H9 (cell line): ENCODE results near the gene TEX2. TPM values are rescaled to one million over a fixed set of nuclear protein-coding genes. Genes with fewer than 3 reads are reported as not detected.

ENCODE experiments used
- DNase-seq: peaks from one replicate; pipeline ENCODE4 v3.0.0-alpha.2; 2017
- H2AFZ ChIP-seq: one replicate; pipeline ENCODE4 v1.6.1; 2013; ENCODE audit warnings: mild to moderate bottlenecking, low read length, control low read depth, moderate library complexity
- H2AK5ac ChIP-seq: 2 replicates; pipeline ENCODE4 v1.6.1; 2013; ENCODE audit warnings: low read length, control low read depth, mixed read lengths; ENCODE audit not compliant: insufficient read length
- H2BK120ac ChIP-seq: one replicate; pipeline ENCODE4 v1.6.1; 2013; ENCODE audit warnings: low read depth, mild to moderate bottlenecking, low read length, control low read depth, inconsistent platforms; ENCODE audit not compliant: poor library complexity, severe bottlenecking
- H2BK12ac ChIP-seq: 2 replicates; pipeline ENCODE4 v1.6.1; 2013; ENCODE audit warnings: low read length, control low read depth, mixed read lengths, low read depth; ENCODE audit not compliant: insufficient read length
- H2BK15ac ChIP-seq: 2 replicates; pipeline ENCODE4 v1.6.1; 2013; ENCODE audit warnings: low read depth, low read length, control low read depth
- H2BK20ac ChIP-seq: one replicate; pipeline ENCODE4 v1.6.1; 2013; ENCODE audit warnings: low read depth, mild to moderate bottlenecking, low read length, control low read depth, inconsistent platforms; ENCODE audit not compliant: poor library complexity, severe bottlenecking
- H2BK5ac ChIP-seq: 2 replicates; pipeline ENCODE4 v1.6.1; 2013; ENCODE audit warnings: low read length, control low read depth, mixed read lengths; ENCODE audit not compliant: insufficient read length
- H3K14ac ChIP-seq: 2 replicates; pipeline ENCODE4 v1.6.1; 2013; ENCODE audit warnings: low read length, control low read depth; ENCODE audit not compliant: insufficient read depth
- H3K18ac ChIP-seq: 2 replicates; pipeline ENCODE4 v1.6.1; 2013; ENCODE audit warnings: low read depth, mild to moderate bottlenecking, mixed read lengths, low read length, control low read depth; ENCODE audit not compliant: insufficient read length
- H3K23ac ChIP-seq: 2 replicates; pipeline ENCODE4 v1.6.1; 2013; ENCODE audit warnings: low read length, control low read depth, mixed read lengths, low read depth; ENCODE audit not compliant: insufficient read length
- H3K23me2 ChIP-seq: 2 replicates; pipeline ENCODE4 v1.6.1; 2013; ENCODE audit warnings: low read depth, mild to moderate bottlenecking, mixed read lengths, low read length, control low read depth; ENCODE audit not compliant: insufficient read length, poor library complexity, severe bottlenecking
- H3K27ac ChIP-seq: 2 replicates; pipeline ENCODE4 v1.5.1; 2013; ENCODE audit warnings: low read length, control low read depth, mixed read lengths, low read depth; ENCODE audit not compliant: insufficient read length
- H3K27me3 ChIP-seq: 2 replicates; pipeline ENCODE4 v1.6.1; 2013; ENCODE audit warnings: low read length, control low read depth, inconsistent platforms; ENCODE audit not compliant: insufficient read depth
- H3K4ac ChIP-seq: 2 replicates; pipeline ENCODE4 v1.6.1; 2013; ENCODE audit warnings: low read depth, mild to moderate bottlenecking, control low read depth, inconsistent platforms, low read length, moderate library complexity
- H3K4me1 ChIP-seq: 2 replicates; pipeline ENCODE4 v1.6.1; 2013; ENCODE audit warnings: low read length, control low read depth, inconsistent platforms; ENCODE audit not compliant: insufficient read depth
- H3K4me2 ChIP-seq: 2 replicates; pipeline ENCODE4 v1.6.1; 2013; ENCODE audit warnings: low read length, control low read depth, mixed read lengths; ENCODE audit not compliant: insufficient read length, insufficient read depth
- H3K56ac ChIP-seq: 2 replicates; pipeline ENCODE4 v1.6.1; 2013; ENCODE audit warnings: low read depth, mild to moderate bottlenecking, mixed read lengths, low read length, control low read depth; ENCODE audit not compliant: insufficient read length
- H3K79me1 ChIP-seq: 2 replicates; pipeline ENCODE4 v1.6.1; 2013; ENCODE audit warnings: low read depth, mild to moderate bottlenecking, moderate library complexity, low read length, control low read depth, inconsistent platforms; ENCODE audit not compliant: insufficient read depth, poor library complexity, severe bottlenecking
- H3K79me2 ChIP-seq: 2 replicates; pipeline ENCODE4 v1.6.1; 2013; ENCODE audit warnings: low read length, control low read depth, inconsistent platforms; ENCODE audit not compliant: insufficient read depth
- H3K9ac ChIP-seq: 2 replicates; pipeline ENCODE4 v1.6.1; 2013; ENCODE audit warnings: low read length, control low read depth, mixed read lengths; ENCODE audit not compliant: insufficient read length; ENCODE audit errors: extremely low read depth
- H3K9me3 ChIP-seq: one replicate; pipeline ENCODE4 v1.6.1; 2013; ENCODE audit warnings: low read depth, low read length, inconsistent platforms; ENCODE audit not compliant: control insufficient read depth
- H3T11ph ChIP-seq: one replicate; pipeline ENCODE4 v1.6.1; 2013; ENCODE audit warnings: mild to moderate bottlenecking, low read length, control low read depth, inconsistent platforms
- H4K20me1 ChIP-seq: one replicate; pipeline ENCODE4 v1.6.1; 2013; ENCODE audit not compliant: control insufficient read depth, insufficient read length, insufficient read depth
- H4K5ac ChIP-seq: 2 replicates; pipeline ENCODE4 v1.6.1; 2013; ENCODE audit warnings: low read depth, mild to moderate bottlenecking, mixed read lengths, low read length, control low read depth; ENCODE audit not compliant: insufficient read length
- H4K8ac ChIP-seq: replicated peaks from 2 replicates; pipeline ENCODE4 v1.6.1; 2013; ENCODE audit warnings: low read length, control low read depth, mixed read lengths, low read depth; ENCODE audit not compliant: insufficient read length
- H4K91ac ChIP-seq: 2 replicates; pipeline ENCODE4 v1.6.1; 2013; ENCODE audit warnings: low read depth, mild to moderate bottlenecking, moderate library complexity, mixed read lengths, low read length, control low read depth; ENCODE audit not compliant: insufficient read length
- H3K27ac Mint-ChIP-seq, 3 experiments: 2 replicates in 2 of 3; 3 replicates in 1 of 3; pipeline ENCODE4 v1.8.0; 2020 to 2021; ENCODE audit warnings: mixed read lengths in 3 of 3, mild to moderate bottlenecking in 1 of 3, moderate library complexity in 1 of 3
- H3K27me3 Mint-ChIP-seq: 2 replicates; pipeline ENCODE4 v1.8.0; 2021; ENCODE audit warnings: low read depth, mild to moderate bottlenecking, moderate library complexity, mixed read lengths
- H3K36me3 Mint-ChIP-seq, 3 experiments: 2 replicates in 2 of 3; 3 replicates in 1 of 3; pipeline ENCODE4 v1.8.0; 2020 to 2021; ENCODE audit warnings: low read depth in 3 of 3, mixed read lengths in 3 of 3; ENCODE audit not compliant: insufficient read depth in 1 of 3
- H3K4me1 Mint-ChIP-seq, 2 experiments: 2 replicates each; pipeline ENCODE4 v1.8.0; 2020; ENCODE audit warnings: mixed read lengths in 2 of 2
- H3K4me3 Mint-ChIP-seq, 2 experiments: 2 replicates in 1 of 2; 3 replicates in 1 of 2; pipeline ENCODE4 v1.8.0; 2020 to 2021; ENCODE audit warnings: mild to moderate bottlenecking in 2 of 2, mixed read lengths in 2 of 2, moderate library complexity in 1 of 2
- H3K9me3 Mint-ChIP-seq, 2 experiments: 2 replicates in 1 of 2; 3 replicates in 1 of 2; pipeline ENCODE4 v1.8.0; 2020; ENCODE audit warnings: mild to moderate bottlenecking in 2 of 2, mixed read lengths in 2 of 2, moderate library complexity in 1 of 2
- WGBS: extraction: QIAGEN DNeasy Blood & Tissue Kit; methylation state at CpG from one replicate; pipeline ENCODE4 v1.1.7; 2013; ENCODE audit warnings: missing lambda C conversion rate, low lambda C conversion rate, mixed read lengths; ENCODE audit not compliant: insufficient read length; ENCODE audit errors: extremely low coverage; 5-methylcytosine and 5-hydroxymethylcytosine counted together
- total RNA-seq: library from RNA; stranded (reverse); gene quantifications from 2 replicates; pipeline ENCODE4 v1.2.1, GENCODE V29; 2021
- TF ChIP-seq, protein P1 (sequence below): fragments of 200-600 bp; sonication (generic); conservative IDR thresholded peaks from 3 replicates; pipeline ENCODE4 v1.8.0; 2021; ENCODE audit warnings: antibody characterized with exemption, mild to moderate bottlenecking

The TEX2 gene
- total RNA-seq, 1 experiment from 2014 or later, result 12.2 TPM

DNA sequence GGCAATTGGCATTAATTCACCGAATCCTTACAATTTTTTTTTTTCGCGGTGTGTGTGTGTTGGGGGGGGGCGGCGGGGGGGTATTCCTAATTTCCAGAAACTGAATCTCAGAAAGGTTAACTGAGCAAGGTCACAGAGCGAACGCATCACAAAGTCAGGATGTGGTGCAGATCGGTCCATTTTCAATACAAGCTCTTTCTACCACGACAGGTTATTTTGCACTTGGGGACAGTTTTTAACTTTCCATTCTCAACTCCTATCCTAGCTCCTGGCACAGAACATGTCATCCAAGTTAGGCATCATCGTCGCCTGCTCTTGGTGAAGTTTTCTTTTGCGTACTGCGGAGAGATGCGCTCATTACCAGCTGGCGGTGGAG lies 117.7 kb downstream of the TEX2 start:
- H3K27me3 ChIP-seq, result no peaks in the 10 kb centered on the region

More for the DNA sequence above, 117.7 kb downstream of the TEX2 start:
- Histone ChIP-seq H3K14ac (no peak overlapping the region), H4K20me1 (no peaks in the 10 kb centered on the region), H3K4me1 (no peaks in the 10 kb centered on the region; the same call in 1 of the 2 replicates), H3K23me2 (peaks cover 7% of the 10 kb centered on the region), H2BK20ac (no peak overlapping the region), H3K4ac (no peak overlapping the region), H2BK5ac (no peak overlapping the region), H2AFZ (no peak overlapping the region), H3K4me2 (peak overlapping the region; percentile 69), H4K91ac (no peak overlapping the region), H2AK5ac (no peak overlapping the region), H3K79me1 (no peaks in the 10 kb centered on the region), H3K79me2 (no peaks in the 10 kb centered on the region), H3K9me3 (no peaks in the 10 kb centered on the region), H3K23ac (no peak overlapping the region), H3K56ac (no peak overlapping the region), H2BK12ac (no peak overlapping the region), H3K9ac (peak overlapping the region; percentile 76), H2BK15ac (no peak overlapping the region), H4K5ac (no peak overlapping the region), H3K18ac (no peak overlapping the region), H3K27ac (no peak overlapping the region), H3T11ph (no peak overlapping the region), H2BK120ac (no peak overlapping the region), H4K8ac (no peak overlapping the region)
- Mint-ChIP-seq H3K27ac (no peak overlapping the region), H3K4me1 (peaks cover 16 to 21% of the 10 kb centered on the region in 2 experiments), H3K36me3 (peaks cover 0 to 16% (median 7%) of the 10 kb centered on the region in 3 experiments; a peak in 6 of 7 replicates), H3K9me3 (no peaks in the 10 kb centered on the region; a peak in 1 of 5 replicates), H3K27me3 (no peaks in the 10 kb centered on the region; the same call in 1 of the 2 replicates), H3K4me3 (no peak overlapping the region)
- WGBS, result no CpG with 5 or more reads among the region's 15 CpGs
- no peak for DNase-seq
- TF ChIP-seq, protein P1, sequence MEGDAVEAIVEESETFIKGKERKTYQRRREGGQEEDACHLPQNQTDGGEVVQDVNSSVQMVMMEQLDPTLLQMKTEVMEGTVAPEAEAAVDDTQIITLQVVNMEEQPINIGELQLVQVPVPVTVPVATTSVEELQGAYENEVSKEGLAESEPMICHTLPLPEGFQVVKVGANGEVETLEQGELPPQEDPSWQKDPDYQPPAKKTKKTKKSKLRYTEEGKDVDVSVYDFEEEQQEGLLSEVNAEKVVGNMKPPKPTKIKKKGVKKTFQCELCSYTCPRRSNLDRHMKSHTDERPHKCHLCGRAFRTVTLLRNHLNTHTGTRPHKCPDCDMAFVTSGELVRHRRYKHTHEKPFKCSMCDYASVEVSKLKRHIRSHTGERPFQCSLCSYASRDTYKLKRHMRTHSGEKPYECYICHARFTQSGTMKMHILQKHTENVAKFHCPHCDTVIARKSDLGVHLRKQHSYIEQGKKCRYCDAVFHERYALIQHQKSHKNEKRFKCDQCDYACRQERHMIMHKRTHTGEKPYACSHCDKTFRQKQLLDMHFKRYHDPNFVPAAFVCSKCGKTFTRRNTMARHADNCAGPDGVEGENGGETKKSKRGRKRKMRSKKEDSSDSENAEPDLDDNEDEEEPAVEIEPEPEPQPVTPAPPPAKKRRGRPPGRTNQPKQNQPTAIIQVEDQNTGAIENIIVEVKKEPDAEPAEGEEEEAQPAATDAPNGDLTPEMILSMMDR, result no peak; the same call in 2 of the 3 replicates
